Measurements from ENCODE around the gene STPG2.

The STPG2 gene

DNA sequence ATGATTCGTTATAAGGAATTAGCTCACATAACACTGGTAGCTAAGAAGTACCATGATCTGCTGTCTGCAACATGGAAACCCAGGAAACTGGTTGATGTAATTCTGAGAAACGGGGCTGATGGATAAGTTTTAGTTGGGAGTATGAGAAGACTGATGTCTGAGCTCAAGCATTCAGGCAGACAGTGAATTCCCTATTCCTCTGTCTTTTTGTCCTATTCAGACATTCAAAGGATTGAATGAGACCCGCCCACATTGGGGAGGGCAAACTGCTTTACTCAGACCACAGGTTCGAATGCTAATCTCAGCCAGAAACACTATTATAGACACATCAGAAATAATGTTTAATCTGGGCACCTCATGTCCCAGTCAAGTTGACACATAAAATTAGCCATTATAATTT, 515.5 kb downstream of the STPG2 start:
- DNase-seq (ENCODE audit: low read depth): no peak
- H3K4me3 ChIP-seq (ENCODE audit: control insufficient read depth, low read depth, low read length): no peak overlapping the region
- no peak for TF ChIP-seq CTCF (IDR thresholded peaks at IDR 0.05; ENCODE audit: control insufficient read depth, insufficient read depth, low read depth, low read length, missing control alignments)

GRCh38 chr4:97624204-97624603, 519.1 kb downstream of the STPG2 start:
- H3K4me3 ChIP-seq (ENCODE audit: control insufficient read depth, low read depth, low read length): no peak overlapping the region
- DNase-seq (ENCODE audit: low read depth): no peak
- no peak for TF ChIP-seq CTCF (IDR thresholded peaks at IDR 0.05; ENCODE audit: control insufficient read depth, insufficient read depth, low read depth, low read length, missing control alignments)

DNA sequence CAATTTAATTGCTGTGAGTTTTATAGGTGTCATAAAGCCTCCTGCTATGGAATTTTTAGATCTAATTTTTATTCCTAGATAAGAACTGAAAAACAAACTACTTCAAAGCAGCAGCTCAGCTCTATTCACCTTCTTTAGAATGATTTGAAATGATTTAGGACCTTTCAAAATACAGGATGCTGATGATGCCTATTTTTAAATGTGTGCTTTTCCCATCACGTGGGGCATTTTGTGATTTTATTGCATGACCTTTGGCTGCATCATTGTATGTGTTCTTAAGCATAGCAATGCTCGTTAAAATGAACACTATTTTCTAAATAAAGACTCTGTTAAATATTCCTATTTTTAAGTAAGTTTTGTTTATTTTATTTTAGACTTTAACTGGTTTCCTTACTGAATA, 537.3 kb downstream of the STPG2 start:
- H3K4me3 ChIP-seq (ENCODE audit: control insufficient read depth, low read depth, low read length): no peak overlapping the region
- no peak for TF ChIP-seq CTCF (IDR thresholded peaks at IDR 0.05; ENCODE audit: control insufficient read depth, insufficient read depth, low read depth, low read length, missing control alignments)
- DNase-seq (ENCODE audit: low read depth): no peak

DNA sequence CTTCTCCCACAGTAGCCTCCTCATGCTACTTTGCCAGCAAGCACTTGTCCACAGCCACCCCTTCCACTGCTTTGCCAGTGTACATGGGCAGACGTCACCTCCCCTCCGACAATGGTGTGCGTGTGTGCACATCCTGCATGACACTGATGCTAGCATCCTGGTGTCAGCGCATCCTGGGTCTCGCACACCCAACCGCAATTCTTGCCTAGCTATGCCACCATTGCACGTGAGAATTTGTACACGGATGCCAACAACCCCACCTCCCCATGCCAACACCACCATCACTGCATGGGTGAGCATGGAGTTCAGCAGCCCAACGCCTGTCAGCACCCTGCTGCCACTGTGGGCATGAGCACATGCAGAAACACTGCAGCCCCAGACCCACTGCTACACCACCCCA, 550.0 kb downstream of the STPG2 start:
- DNase-seq (ENCODE audit: low read depth): no peak
- TF ChIP-seq CTCF (IDR thresholded peaks at IDR 0.05; ENCODE audit: control insufficient read depth, insufficient read depth, low read depth, low read length, missing control alignments): no peak
- no peak overlapping the region for H3K4me3 ChIP-seq (ENCODE audit: control insufficient read depth, low read depth, low read length)

- H3K4me3 ChIP-seq (ENCODE audit: control insufficient read depth, low read depth, low read length): no peak overlapping the region
- TF ChIP-seq CTCF (IDR thresholded peaks at IDR 0.05; ENCODE audit: control insufficient read depth, insufficient read depth, low read depth, low read length, missing control alignments): no peak
- no peak for DNase-seq (ENCODE audit: low read depth)
Measured at GRCh38 chr4:97590266-97590665, 553.0 kb downstream of the STPG2 start.

DNA sequence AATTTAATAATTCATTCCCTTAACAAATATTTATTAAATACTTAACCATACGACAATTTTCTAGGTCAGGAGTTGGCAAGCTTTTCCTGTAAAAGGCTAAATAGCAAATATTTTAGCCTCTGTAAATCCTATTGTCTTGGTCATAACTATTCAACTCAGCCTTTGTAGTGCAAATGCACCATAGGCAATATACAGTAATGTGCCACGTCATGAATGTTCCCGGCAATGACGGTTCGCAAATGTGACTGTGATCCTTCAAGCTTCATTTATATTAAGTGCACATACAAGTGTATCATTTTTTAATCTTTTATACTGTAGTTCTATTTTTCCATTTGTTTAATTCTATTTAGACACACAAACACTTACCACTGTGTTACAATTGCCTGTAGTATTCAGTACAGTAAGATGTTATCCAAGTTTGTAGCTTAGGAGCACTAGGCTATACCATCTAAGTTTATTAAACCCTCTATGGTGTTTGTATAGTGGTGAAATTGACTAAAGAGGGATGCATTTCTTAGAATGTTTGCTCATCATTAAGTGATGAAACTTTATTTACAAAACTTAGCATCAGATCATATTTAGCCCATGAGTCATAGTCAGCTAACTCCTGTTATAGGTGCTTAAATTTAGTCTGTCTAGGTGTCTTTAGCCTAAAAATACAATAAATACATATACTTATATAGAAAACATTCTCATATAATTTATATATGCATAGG, 553.6 kb downstream of the STPG2 start:
- no peak for DNase-seq (ENCODE audit: low read depth)
- H3K4me3 ChIP-seq (ENCODE audit: control insufficient read depth, low read depth, low read length): no peak overlapping the region
- TF ChIP-seq CTCF (IDR thresholded peaks at IDR 0.05; ENCODE audit: control insufficient read depth, insufficient read depth, low read depth, low read length, missing control alignments): no peak
